Astrocyte of the cerebellum (primary cell): ENCODE data around the gene CYP27B1.

Experiments used
- DNase-seq: peaks from one replicate; pipeline ENCODE4 v3.0.0-alpha.2; 2011; ENCODE audit warnings: low read depth
- H3K4me3 ChIP-seq: 2 replicates; pipeline ENCODE4 v1.5.1; 2011; ENCODE audit warnings: mild to moderate bottlenecking, low read depth, low read length, moderate library complexity
- in situ Hi-C: cut with HindIII; loops from 2 replicates; pipeline ENCODE4 v1.10.0; 2017; ENCODE audit warnings: low sequenced_read_pairs
- TF ChIP-seq, protein P1 (sequence below): IDR thresholded peaks from 2 replicates; pipeline ENCODE4 v1.5.1; 2012; ENCODE audit warnings: low read length, low read depth, moderate library complexity, mild to moderate bottlenecking; ENCODE audit errors: missing control alignments

The CYP27B1 gene

DNA sequence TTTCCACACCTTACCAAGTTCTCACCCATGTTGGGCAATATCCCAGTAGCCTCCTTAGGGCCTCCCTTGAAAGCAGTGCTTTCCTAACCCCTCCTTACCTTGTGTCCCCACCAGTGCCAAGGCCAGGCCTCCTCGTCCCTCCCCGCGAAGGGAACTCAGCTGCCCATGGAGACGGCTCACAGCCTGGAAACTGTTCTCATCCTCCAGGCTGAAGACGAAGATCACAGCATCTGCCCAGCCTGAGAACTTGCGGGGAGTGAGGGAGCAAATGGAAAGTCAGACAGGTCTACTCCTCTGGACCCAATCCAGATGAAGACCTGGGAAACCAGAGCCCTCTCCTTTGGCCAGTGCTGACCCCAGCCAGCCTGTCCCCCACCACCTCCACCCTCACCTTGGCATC lies 33.0 kb downstream of the CYP27B1 start:
- TF ChIP-seq, protein P1, sequence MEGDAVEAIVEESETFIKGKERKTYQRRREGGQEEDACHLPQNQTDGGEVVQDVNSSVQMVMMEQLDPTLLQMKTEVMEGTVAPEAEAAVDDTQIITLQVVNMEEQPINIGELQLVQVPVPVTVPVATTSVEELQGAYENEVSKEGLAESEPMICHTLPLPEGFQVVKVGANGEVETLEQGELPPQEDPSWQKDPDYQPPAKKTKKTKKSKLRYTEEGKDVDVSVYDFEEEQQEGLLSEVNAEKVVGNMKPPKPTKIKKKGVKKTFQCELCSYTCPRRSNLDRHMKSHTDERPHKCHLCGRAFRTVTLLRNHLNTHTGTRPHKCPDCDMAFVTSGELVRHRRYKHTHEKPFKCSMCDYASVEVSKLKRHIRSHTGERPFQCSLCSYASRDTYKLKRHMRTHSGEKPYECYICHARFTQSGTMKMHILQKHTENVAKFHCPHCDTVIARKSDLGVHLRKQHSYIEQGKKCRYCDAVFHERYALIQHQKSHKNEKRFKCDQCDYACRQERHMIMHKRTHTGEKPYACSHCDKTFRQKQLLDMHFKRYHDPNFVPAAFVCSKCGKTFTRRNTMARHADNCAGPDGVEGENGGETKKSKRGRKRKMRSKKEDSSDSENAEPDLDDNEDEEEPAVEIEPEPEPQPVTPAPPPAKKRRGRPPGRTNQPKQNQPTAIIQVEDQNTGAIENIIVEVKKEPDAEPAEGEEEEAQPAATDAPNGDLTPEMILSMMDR: no peak
- in situ Hi-C loops: no loop called here

DNA sequence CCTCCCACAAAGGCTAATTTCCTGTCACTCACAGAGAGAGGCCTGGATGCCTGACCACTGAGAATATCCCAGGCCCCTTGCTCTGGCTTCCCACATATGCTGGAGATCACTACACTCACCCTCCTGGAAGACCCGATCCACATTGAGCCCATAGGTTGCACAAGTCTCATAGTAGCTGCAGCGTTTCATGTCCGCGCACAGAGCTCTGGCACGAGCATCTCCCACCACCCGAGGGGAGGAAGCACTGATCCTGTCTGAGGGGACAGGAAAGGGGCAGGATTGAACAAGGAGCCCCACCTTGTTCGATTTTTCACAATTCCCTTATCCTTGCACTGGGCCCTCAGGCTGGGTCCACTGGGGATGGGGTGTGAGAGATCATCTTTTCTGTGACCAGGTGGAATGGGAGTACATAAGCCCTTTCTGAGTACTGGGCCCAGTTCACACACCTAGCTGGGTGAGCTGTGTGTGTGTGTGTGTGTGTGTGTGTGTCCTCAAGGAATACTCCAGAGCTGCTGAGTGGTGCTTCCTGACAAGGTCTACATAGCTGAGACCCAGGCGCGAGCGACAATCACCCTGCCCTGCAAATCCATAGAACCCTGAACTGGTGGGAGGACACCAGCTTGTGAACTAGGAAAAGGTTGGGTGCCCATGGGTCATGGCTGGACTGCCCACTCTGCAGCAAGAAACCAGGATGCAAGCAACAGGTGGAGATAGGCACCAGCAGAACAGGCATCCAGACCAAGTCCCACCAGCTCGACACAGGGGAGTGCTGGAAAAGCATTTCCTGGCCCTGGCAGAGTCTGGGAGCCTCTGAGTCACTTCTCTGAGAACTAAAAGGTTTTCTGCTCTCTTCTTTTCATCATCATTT lies 33.9 kb downstream of the CYP27B1 start:
- TF ChIP-seq, protein P1: no peak
- H3K4me3 ChIP-seq: no peak overlapping the region
- in situ Hi-C loops: no loop called here
- no peak for DNase-seq

More for the DNA sequence above, 33.0 kb downstream of the CYP27B1 start:
- H3K4me3 ChIP-seq: no peak overlapping the region
- DNase-seq: no peak

DNA sequence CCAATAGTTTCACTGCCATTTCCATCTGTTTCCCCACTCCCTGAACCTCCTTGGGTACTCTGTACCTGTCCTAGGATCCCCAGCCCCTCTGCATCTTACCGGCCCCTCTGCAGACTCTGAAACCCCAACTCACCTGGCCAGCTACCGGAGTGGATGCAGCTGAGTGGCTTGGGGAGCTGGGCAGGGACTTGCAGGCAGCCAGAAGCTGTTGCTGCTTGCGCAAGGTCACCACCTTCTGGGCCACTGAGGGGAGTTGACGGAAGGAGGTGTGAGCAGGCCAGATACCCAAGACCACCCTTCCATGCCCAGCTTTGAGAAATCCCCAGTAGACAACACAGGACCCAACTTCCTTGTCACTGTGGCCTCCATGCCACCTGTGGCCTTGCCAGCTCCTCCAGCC lies 34.6 kb downstream of the CYP27B1 start:
- no peak overlapping the region for H3K4me3 ChIP-seq
- in situ Hi-C loops: no loop called here
- TF ChIP-seq, protein P1: no peak
- no peak for DNase-seq

DNA sequence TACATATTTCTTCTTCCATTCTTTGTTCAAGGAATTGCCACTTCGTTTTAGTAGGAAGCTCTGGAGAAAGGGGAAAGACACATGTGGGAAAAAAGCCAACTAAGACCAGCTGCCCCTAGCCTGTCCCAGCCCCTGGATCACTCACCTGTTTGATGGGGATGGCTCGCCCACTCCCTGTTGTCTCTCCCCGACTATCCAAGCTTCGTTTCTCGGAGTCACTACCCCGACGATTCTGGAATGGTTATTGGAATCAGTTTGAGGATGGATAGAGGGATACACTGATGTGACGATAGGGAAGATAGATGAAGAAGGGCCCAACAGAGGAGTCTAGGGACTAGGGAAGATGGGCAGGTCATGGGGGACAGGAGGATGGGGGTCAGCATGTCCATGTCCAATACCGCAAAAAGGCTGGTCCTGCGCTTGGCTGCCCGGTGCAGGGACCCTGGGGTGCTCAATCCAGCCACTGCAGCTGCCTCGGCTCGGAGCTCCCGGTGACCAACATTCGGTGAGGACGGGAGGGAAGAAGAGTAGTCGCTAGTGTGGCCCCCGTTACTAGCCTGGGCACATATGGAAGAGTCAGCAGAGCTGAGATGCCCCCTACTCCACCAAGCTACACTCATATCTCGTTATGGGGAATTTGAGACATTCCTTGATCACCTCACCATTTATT lies 35.3 kb downstream of the CYP27B1 start:
- H3K4me3 ChIP-seq: no peak overlapping the region
- TF ChIP-seq, protein P1: no peak
- in situ Hi-C loops: no loop called here
- no peak for DNase-seq

DNA sequence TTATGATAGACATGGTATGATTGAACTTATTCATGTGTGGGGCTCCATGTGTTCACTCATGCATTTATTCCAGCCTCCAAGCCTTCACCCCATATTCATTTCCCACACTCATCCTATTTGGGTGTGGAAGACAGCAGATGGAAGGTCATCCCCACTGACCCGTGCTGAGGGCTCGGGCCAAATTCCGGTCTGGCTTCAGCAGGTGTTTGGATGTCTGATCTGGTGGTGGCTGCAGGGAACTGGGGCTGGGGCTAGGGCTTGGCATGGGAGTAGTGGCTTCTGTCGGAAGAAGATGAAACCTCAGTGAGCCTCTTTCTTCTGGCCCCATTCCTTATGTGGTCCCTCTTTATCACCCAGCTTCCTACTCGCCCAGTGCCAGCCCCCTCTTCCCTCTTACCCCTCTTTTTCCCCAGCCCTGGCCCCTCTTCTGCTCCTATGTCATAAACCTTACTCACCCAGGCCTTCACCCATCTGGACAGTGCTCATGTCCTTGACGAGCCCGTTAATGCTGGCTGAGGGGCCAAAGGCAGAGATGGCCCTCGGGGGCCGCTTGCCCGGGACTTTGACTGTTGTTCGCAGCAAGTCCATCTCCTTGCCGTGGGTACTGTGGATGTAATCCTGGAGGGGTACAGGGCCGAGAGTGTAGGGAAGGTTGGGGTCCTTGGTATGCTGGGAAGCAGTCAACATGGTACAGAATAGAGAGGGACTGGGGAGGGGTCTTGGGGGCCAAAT lies 36.4 kb downstream of the CYP27B1 start:
- H3K4me3 ChIP-seq: no peak overlapping the region
- in situ Hi-C loops: no loop called here
- no peak for DNase-seq
- TF ChIP-seq, protein P1: no peak

DNA sequence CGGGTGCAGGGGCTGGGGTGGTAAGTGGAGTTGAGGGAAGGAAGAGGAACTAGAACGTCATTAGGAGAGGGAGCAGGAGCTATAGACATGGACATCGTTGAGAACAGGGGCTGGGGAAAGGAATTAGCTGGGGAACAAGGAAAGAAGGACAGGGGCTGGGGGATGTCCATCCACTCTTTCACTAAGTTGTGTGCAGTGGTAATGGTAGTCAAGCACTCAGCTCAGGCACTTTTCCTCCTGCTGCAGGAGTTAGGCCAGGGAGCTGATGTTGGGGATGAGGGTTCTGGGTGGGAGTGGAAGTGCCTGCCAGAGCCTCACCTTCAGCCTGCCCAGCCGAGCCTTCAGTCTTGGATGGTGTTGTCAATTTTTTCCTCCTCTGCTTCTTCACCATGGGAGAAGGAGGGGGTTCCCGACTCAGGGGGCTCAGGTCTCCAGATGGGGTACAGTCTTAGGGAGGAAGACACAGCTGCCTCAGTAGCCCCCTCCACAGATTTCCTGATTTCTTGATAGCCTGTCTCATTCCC lies 37.5 kb downstream of the CYP27B1 start:
- in situ Hi-C loops: no loop called here
- no peak overlapping the region for H3K4me3 ChIP-seq
- no peak for DNase-seq
- TF ChIP-seq, protein P1: no peak
